HCT116 (cell line): ENCODE results near the gene DLG4. TPM values are rescaled to one million over a fixed set of nuclear protein-coding genes. Genes with fewer than 3 reads are reported as not detected.

Experiments used
- ATAC-seq: fragments of 200-7000 bp; cut with Tn5 transposase; 2 replicates; pipeline ENCODE4 v1.9.1; 2020; ENCODE audit warnings: mild to moderate bottlenecking, moderate library complexity
- BruUV-seq: library from RNA; stranded (reverse); fragments of 400-500 nt; replicated peaks from 2 replicates; lab custom pipeline; 2021; lab: Mats Ljungman, UMichigan
- CTCF ChIA-PET: fragments of 300-600 bp; sonication (Branson Sonifier 250); formaldehyde crosslinking; loops from one replicate; lab custom pipeline; 2021; ENCODE audit warnings: antibody characterized with exemption; lab: Charles Lee
- POLR2A ChIA-PET: fragments of 300-600, 350-600 bp; sonication (Branson Sonifier 250); formaldehyde crosslinking; loops from one replicate; lab custom pipeline; 2021; ENCODE audit warnings: antibody characterized with exemption; lab: Charles Lee
- RAD21 ChIA-PET, 2 experiments: fragments of 300-600 bp; sonication (Branson Sonifier 250); formaldehyde crosslinking; loops; one replicate each; lab custom pipeline; 2023; ENCODE audit warnings: low total read pairs in 2 of 2; ENCODE audit not compliant: uncharacterized antibody in 2 of 2, unreplicated experiment in 2 of 2, low non-redundant PET in 1 of 2; lab: Charles Lee
- DNase-seq: peaks from one replicate; pipeline ENCODE4 v3.0.0-alpha.2; 2010; ENCODE audit warnings: low read depth, low spot score
- H2AFZ ChIP-seq: fragments of 200-600 bp; shearing (Covaris generic), sonication (generic); 2 replicates; pipeline ENCODE4 v1.6.1; 2017; ENCODE audit warnings: low read depth, mixed run types, mixed read lengths, antibody characterized with exemption, low read length; ENCODE audit not compliant: poor library complexity, severe bottlenecking
- H3K27ac ChIP-seq: 2 replicates; pipeline ENCODE4 v1.5.1; 2012; ENCODE audit warnings: low read depth, low read length
- H3K27me3 ChIP-seq: fragments of 200-600 bp; sonication (generic); 2 replicates; pipeline ENCODE4 v1.6.1; 2016; ENCODE audit warnings: mixed run types, low read length, mixed read lengths; ENCODE audit not compliant: insufficient read depth
- H3K36me3 ChIP-seq, 2 experiments: fragments of 200-500 bp in 1 of 2; fragments of 200-600 bp in 1 of 2; sonication (Bioruptor generic) in 1 of 2; sonication (generic) in 1 of 2; 2 replicates each; pipeline versions ENCODE4 v1.5.1 to v1.6.1; 2014 to 2016; ENCODE audit warnings: low read length in 2 of 2, inconsistent platforms in 1 of 2, mixed read lengths in 1 of 2, mixed run types in 1 of 2; ENCODE audit not compliant: insufficient read depth in 2 of 2, control insufficient read depth in 1 of 2
- H3K4me1 ChIP-seq, 2 experiments: fragments of 200-600 bp in 1 of 2; sonication (generic) in 1 of 2; 2 replicates each; pipeline versions ENCODE4 v1.5.1 to v1.6.1; 2012 to 2017; ENCODE audit warnings: low read length in 2 of 2, inconsistent platforms in 1 of 2, mild to moderate bottlenecking in 1 of 2, mixed read lengths in 1 of 2, mixed run types in 1 of 2, moderate library complexity in 1 of 2; ENCODE audit not compliant: insufficient read depth in 2 of 2, control insufficient read depth in 1 of 2
- H3K4me2 ChIP-seq: fragments of 200-600 bp; sonication (generic); 2 replicates; pipeline ENCODE4 v1.6.1; 2017; ENCODE audit warnings: mixed run types, low read length, mixed read lengths
- H3K4me3 ChIP-seq, 2 experiments: fragments of 200-600 bp in 1 of 2; sonication (generic) in 1 of 2; replicated peaks in 1 of 2; 2 replicates each; pipeline ENCODE4 v1.5.1; 2011 to 2016; ENCODE audit warnings: low read length in 2 of 2, control low read depth in 1 of 2, low read depth in 1 of 2, mild to moderate bottlenecking in 1 of 2, mixed read lengths in 1 of 2, mixed run types in 1 of 2
- H3K79me2 ChIP-seq: fragments of 200-600 bp; sonication (generic); 2 replicates; pipeline ENCODE4 v1.6.1; 2017; ENCODE audit warnings: mild to moderate bottlenecking, mixed run types, low read length, moderate library complexity, mixed read lengths; ENCODE audit not compliant: insufficient read depth
- H3K9ac ChIP-seq: fragments of 200-600 bp; sonication (generic); 2 replicates; pipeline ENCODE4 v1.6.1; 2016; ENCODE audit warnings: low read length, mixed read lengths
- H3K9me2 ChIP-seq: fragments of 200-600 bp; sonication (generic), shearing (Covaris generic); 2 replicates; pipeline ENCODE4 v1.6.1; 2017; ENCODE audit warnings: mixed run types, mild to moderate bottlenecking, moderate library complexity; ENCODE audit not compliant: insufficient read depth
- H3K9me3 ChIP-seq, 2 experiments: fragments of 200-500 bp in 1 of 2; fragments of 200-600 bp in 1 of 2; sonication (Bioruptor generic) in 1 of 2; sonication (generic) in 1 of 2; 2 replicates each; pipeline ENCODE4 v1.6.1; 2014 to 2017; ENCODE audit warnings: low read length in 2 of 2, mixed read lengths in 2 of 2, inconsistent platforms in 1 of 2, low read depth in 1 of 2, mild to moderate bottlenecking in 1 of 2, mixed run types in 1 of 2, moderate library complexity in 1 of 2; ENCODE audit not compliant: control insufficient read depth in 1 of 2, insufficient read depth in 1 of 2
- H4K20me1 ChIP-seq: fragments of 200-600 bp; sonication (generic), shearing (Covaris generic); 2 replicates; pipeline ENCODE4 v1.6.1; 2017; ENCODE audit warnings: mixed run types, mild to moderate bottlenecking, moderate library complexity; ENCODE audit not compliant: insufficient read depth
- CBX3 ChIP-seq: IDR thresholded peaks from 2 replicates; pipeline ENCODE4 v1.6.1; 2012; ENCODE audit warnings: low read depth
- CEBPB ChIP-seq: IDR thresholded peaks from 2 replicates; pipeline ENCODE4 v1.6.1; 2012; ENCODE audit warnings: low read depth
- EGR1 ChIP-seq: IDR thresholded peaks from 2 replicates; pipeline ENCODE4 v1.6.1; 2012; ENCODE audit warnings: low read depth
- JUND ChIP-seq: IDR thresholded peaks from 2 replicates; pipeline ENCODE4 v1.6.1; 2012
- POLR2AphosphoS5 ChIP-seq: IDR thresholded peaks from 2 replicates; pipeline ENCODE4 v1.6.1; 2011; ENCODE audit warnings: mild to moderate bottlenecking, low read depth, low read length, moderate library complexity
- SP1 ChIP-seq: IDR thresholded peaks from 2 replicates; pipeline ENCODE4 v1.6.1; 2012; ENCODE audit warnings: low read depth
- YY1 ChIP-seq: IDR thresholded peaks from 2 replicates; pipeline ENCODE4 v1.6.1; 2011; ENCODE audit warnings: low read length, low read depth, moderate library complexity, mild to moderate bottlenecking; ENCODE audit not compliant: insufficient replicate concordance; ENCODE audit errors: extremely low read depth
- intact Hi-C: fragments of 100-400 bp; cut with micrococcal nuclease; formaldehyde crosslinking; loops from 2 replicates; pipeline ENCODE4 v1.10.0; 2022
- total RNA-seq: library from RNA; stranded (reverse); gene quantifications from one replicate; pipeline ENCODE4 v1.2.1, GENCODE V29; 2021; ENCODE audit not compliant: unreplicated experiment
- TF ChIP-seq, protein P1 (sequence below): IDR thresholded peaks from 2 replicates; pipeline ENCODE4 v1.6.1; 2012
- TF ChIP-seq, protein P2 (sequence below), 3 experiments: fragments of 200-600 bp in 1 of 3; sonication (generic) in 1 of 3; IDR thresholded peaks in 2 of 3; conservative IDR thresholded peaks in 1 of 3; 2 replicates each; pipeline ENCODE4 v1.5.1; 2012 to 2017; ENCODE audit warnings: low read depth in 2 of 3, low read length in 2 of 3, antibody characterized with exemption in 1 of 3, borderline replicate concordance in 1 of 3, control low read depth in 1 of 3, mild to moderate bottlenecking in 1 of 3, mixed read lengths in 1 of 3, mixed run types in 1 of 3, moderate library complexity in 1 of 3; ENCODE audit not compliant: insufficient read depth in 1 of 3
- TF ChIP-seq, protein P3 (sequence below): IDR thresholded peaks from 2 replicates; pipeline ENCODE4 v1.6.1; 2012; ENCODE audit warnings: low read depth

DLG4 gene
- total RNA-seq, 1 experiment from 2014 or later, result 15.0 TPM

DNA sequence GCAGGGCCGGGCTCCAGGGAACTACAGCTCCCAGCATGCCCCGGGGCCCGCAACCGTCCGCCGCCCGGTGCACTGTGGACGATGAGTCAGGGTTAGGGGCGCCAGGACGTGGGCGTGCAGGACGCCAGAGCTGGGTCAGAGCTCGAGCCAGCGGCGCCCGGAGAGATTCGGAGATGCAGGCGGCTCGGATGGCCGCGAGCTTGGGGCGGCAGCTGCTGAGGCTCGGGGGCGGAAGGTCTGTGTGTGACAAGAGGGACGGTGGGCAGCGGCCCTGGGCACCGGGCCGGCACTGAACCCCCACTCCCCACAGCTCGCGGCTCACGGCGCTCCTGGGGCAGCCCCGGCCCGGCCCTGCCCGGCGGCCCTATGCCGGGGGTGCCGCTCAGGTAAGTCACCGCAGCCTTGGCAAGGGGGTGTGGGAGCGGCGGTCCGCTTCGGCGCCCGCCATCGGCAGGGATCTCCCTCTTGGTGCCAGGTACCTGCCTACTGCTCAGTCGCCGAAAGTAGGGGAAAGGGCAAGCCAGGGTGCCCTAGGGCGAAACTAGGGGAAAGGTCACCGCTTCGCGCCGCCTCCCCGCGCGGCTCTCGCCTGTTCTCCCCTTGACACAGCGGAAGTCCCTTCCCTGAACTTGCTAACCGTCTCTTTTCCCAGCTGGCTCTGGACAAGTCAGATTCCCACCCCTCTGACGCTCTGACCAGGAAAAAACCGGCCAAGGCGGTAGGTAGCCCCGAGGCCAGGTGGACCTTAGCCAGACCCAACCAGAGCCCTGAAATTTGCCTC lies at the start of gene DLG4, which contains the start of gene ACADVL (continued):
- peak; percentile 99 for TF ChIP-seq EGR1

GRCh38 chr17:7266784-7267183 lies 47.1 kb upstream of the DLG4 start:
- no peaks in the 10 kb centered on the region for H3K9me2 ChIP-seq
- ChIA-PET POLR2A (interaction anchor here (1.0 to 1.1 kb wide), 2 partner anchors 9 to 17 kb away, joined by 3 to 4 read pairs; no protein-coding TSS in a partner anchor), RAD21 (no interaction called here), CTCF (interaction anchor here (1.0 to 1.3 kb wide), 2 partner anchors 15 to 52 kb away, joined by 3 to 4 read pairs; partner anchors contain the start of gene SLC2A4)
- TF ChIP-seq, protein P1, sequence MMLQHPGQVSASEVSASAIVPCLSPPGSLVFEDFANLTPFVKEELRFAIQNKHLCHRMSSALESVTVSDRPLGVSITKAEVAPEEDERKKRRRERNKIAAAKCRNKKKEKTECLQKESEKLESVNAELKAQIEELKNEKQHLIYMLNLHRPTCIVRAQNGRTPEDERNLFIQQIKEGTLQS, result no peak
- peaks cover 22 to 48% of the 10 kb centered on the region in 2 experiments for H3K4me1 ChIP-seq
- no peak overlapping the region for H3K27ac ChIP-seq
- no peaks in the 10 kb centered on the region for H3K36me3 ChIP-seq
- no TSS peak for BruUV-seq
- intact Hi-C loops, result loop anchor here (10.0 kb wide), 1 partner anchor 168 kb away; the partner anchor contains the start of genes FGF11 and TMEM102
- ATAC-seq (no peak), DNase-seq (no peak)
- H2AFZ ChIP-seq, result no peak overlapping the region
- H4K20me1 ChIP-seq, result no peaks in the 10 kb centered on the region
- H3K9me3 ChIP-seq, result no peaks in the 10 kb centered on the region
- H3K9ac ChIP-seq, result peak overlapping the region; percentile 22; the same call in 1 of the 2 replicates
- no peak overlapping the region for H3K4me3 ChIP-seq
- peak overlapping the region; percentile 40 for H3K4me2 ChIP-seq
- peaks cover 5% of the 10 kb centered on the region for H3K79me2 ChIP-seq
- no peaks in the 10 kb centered on the region for H3K27me3 ChIP-seq

GRCh38 chr17:7263801-7264078 lies 44.1 kb upstream of the DLG4 start:
- intact Hi-C loops, result loop anchor here (2.0 to 10.0 kb wide), 3 partner anchors 17 to 171 kb away; partner anchors contain the start of genes FGF11, SLC2A4 and TMEM102
- ChIA-PET POLR2A (interaction anchor here (0.7 to 1.6 kb wide), 4 partner anchors 10 to 227 kb away, joined by 3 to 6 read pairs (median 3); partner anchors contain the start of gene SLC2A4), CTCF (interaction anchor here (1.6 to 1.8 kb wide), 2 partner anchors 33 to 43 kb away, joined by 3 to 6 read pairs; no protein-coding TSS in a partner anchor), RAD21 (interaction anchor here in 1 of 2 experiments (0.9 kb wide), 1 partner anchor 33 kb away, joined by 3 read pairs; no protein-coding TSS in a partner anchor)
- H4K20me1 ChIP-seq, result peaks cover 5% of the 10 kb centered on the region; the same call in 1 of the 2 replicates
- no peaks in the 10 kb centered on the region for H3K9me3 ChIP-seq
- H3K27ac ChIP-seq, result peak overlapping the region; percentile 94
- no peak for ATAC-seq
- no peak overlapping the region for H2AFZ ChIP-seq
- peaks cover 36% of the 10 kb centered on the region for H3K79me2 ChIP-seq
- peak overlapping the region; percentile 98 to 99 for H3K4me3 ChIP-seq
- no peak for DNase-seq
- no peaks in the 10 kb centered on the region for H3K27me3 ChIP-seq
- no peaks in the 10 kb centered on the region for H3K9me2 ChIP-seq
- no TSS peak for BruUV-seq
- peaks cover 5 to 17% of the 10 kb centered on the region in 2 experiments for H3K36me3 ChIP-seq
- H3K4me2 ChIP-seq, result peak overlapping the region; percentile 90
- H3K9ac ChIP-seq, result peak overlapping the region; percentile 99
- H3K4me1 ChIP-seq, result peaks cover 40 to 69% of the 10 kb centered on the region in 2 experiments
- TF ChIP-seq JUND (no peak), YY1 (no peak), POLR2AphosphoS5 (no peak), CEBPB (no peak), SP1 (no peak), CBX3 (no peak)
- TF ChIP-seq, protein P2, sequence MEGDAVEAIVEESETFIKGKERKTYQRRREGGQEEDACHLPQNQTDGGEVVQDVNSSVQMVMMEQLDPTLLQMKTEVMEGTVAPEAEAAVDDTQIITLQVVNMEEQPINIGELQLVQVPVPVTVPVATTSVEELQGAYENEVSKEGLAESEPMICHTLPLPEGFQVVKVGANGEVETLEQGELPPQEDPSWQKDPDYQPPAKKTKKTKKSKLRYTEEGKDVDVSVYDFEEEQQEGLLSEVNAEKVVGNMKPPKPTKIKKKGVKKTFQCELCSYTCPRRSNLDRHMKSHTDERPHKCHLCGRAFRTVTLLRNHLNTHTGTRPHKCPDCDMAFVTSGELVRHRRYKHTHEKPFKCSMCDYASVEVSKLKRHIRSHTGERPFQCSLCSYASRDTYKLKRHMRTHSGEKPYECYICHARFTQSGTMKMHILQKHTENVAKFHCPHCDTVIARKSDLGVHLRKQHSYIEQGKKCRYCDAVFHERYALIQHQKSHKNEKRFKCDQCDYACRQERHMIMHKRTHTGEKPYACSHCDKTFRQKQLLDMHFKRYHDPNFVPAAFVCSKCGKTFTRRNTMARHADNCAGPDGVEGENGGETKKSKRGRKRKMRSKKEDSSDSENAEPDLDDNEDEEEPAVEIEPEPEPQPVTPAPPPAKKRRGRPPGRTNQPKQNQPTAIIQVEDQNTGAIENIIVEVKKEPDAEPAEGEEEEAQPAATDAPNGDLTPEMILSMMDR (IDR thresholded peaks at IDR 0.05 in 2 of 3, conservative IDR thresholded peaks at IDR 0.05 in 1 of 3; ENCODE audit: borderline replicate concordance in 1 of 3, insufficient read depth in 1 of 3, low read depth in 2 of 3, low read length in 2 of 3), result no peak
- TF ChIP-seq, protein P3, sequence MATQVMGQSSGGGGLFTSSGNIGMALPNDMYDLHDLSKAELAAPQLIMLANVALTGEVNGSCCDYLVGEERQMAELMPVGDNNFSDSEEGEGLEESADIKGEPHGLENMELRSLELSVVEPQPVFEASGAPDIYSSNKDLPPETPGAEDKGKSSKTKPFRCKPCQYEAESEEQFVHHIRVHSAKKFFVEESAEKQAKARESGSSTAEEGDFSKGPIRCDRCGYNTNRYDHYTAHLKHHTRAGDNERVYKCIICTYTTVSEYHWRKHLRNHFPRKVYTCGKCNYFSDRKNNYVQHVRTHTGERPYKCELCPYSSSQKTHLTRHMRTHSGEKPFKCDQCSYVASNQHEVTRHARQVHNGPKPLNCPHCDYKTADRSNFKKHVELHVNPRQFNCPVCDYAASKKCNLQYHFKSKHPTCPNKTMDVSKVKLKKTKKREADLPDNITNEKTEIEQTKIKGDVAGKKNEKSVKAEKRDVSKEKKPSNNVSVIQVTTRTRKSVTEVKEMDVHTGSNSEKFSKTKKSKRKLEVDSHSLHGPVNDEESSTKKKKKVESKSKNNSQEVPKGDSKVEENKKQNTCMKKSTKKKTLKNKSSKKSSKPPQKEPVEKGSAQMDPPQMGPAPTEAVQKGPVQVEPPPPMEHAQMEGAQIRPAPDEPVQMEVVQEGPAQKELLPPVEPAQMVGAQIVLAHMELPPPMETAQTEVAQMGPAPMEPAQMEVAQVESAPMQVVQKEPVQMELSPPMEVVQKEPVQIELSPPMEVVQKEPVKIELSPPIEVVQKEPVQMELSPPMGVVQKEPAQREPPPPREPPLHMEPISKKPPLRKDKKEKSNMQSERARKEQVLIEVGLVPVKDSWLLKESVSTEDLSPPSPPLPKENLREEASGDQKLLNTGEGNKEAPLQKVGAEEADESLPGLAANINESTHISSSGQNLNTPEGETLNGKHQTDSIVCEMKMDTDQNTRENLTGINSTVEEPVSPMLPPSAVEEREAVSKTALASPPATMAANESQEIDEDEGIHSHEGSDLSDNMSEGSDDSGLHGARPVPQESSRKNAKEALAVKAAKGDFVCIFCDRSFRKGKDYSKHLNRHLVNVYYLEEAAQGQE, result no peak
